SK-N-SH (cell line): ENCODE data around the gene NADSYN1.

Experiments
- CTCF ChIP-seq: fragments of 200-600 bp; sonication (generic); IDR thresholded peaks from 2 replicates; pipeline ENCODE4 v1.6.1; 2017; ENCODE audit warnings: antibody characterized with exemption, mild to moderate bottlenecking, moderate library complexity
- ELF1 ChIP-seq: IDR thresholded peaks from 2 replicates; pipeline ENCODE4 v1.4.0; 2012
- EP300 ChIP-seq, 2 experiments: IDR thresholded peaks; 2 replicates each; pipeline versions ENCODE4 v1.4.0 to v1.6.1; 2012; ENCODE audit warnings: borderline replicate concordance in 1 of 2, low read depth in 1 of 2, low read length in 1 of 2
- EZH2phosphoT487 ChIP-seq: fragments of 200-600 bp; sonication (generic); IDR thresholded peaks from 2 replicates; pipeline ENCODE4 v1.6.1; 2017; ENCODE audit warnings: low read depth, mixed run types, mild to moderate bottlenecking, antibody characterized with exemption, moderate library complexity, borderline replicate concordance
- GABPA ChIP-seq: IDR thresholded peaks from 2 replicates; pipeline ENCODE4 v1.4.0; 2012; ENCODE audit warnings: low read depth, mild to moderate bottlenecking
- JUND ChIP-seq: IDR thresholded peaks from 2 replicates; pipeline ENCODE4 v1.4.0; 2012
- MEF2A ChIP-seq: IDR thresholded peaks from 2 replicates; pipeline ENCODE4 v1.4.0; 2012; ENCODE audit warnings: low read depth, borderline replicate concordance
- MXI1 ChIP-seq: IDR thresholded peaks from 2 replicates; pipeline ENCODE4 v1.6.1; 2012; ENCODE audit warnings: mild to moderate bottlenecking, low read depth, low read length, improper control_type of control experiment
- POLR2AphosphoS5 ChIP-seq: IDR thresholded peaks from 2 replicates; pipeline ENCODE4 v1.6.1; 2012; ENCODE audit warnings: low read depth, low read length
- REST ChIP-seq: IDR thresholded peaks from 2 replicates; pipeline ENCODE4 v1.6.1; 2012; ENCODE audit warnings: mild to moderate bottlenecking, low read depth, low read length, moderate library complexity
- SMC3 ChIP-seq: IDR thresholded peaks from 2 replicates; pipeline ENCODE4 v1.6.1; 2012; ENCODE audit warnings: low read depth, low read length, improper control_type of control experiment
- ZBTB33 ChIP-seq: IDR thresholded peaks from 2 replicates; pipeline ENCODE4 v1.4.0; 2012; ENCODE audit warnings: low read depth, borderline replicate concordance

GRCh38 chr11:71435278-71435951 is 17.6 kb upstream of the NADSYN1 start:
- TF ChIP-seq CTCF = no peak
- TF ChIP-seq POLR2AphosphoS5 = no peak
- no peak for TF ChIP-seq SMC3
- TF ChIP-seq MEF2A = no peak
- no peak for TF ChIP-seq MXI1
- TF ChIP-seq ZBTB33 = no peak
- no peak for TF ChIP-seq ELF1
- no peak for TF ChIP-seq EZH2phosphoT487
- TF ChIP-seq REST = no peak
- TF ChIP-seq EP300 (IDR thresholded peaks at IDR 0.05; ENCODE audit: borderline replicate concordance in 1 of 2, low read depth in 1 of 2, low read length in 1 of 2) = no peak
- TF ChIP-seq JUND = no peak
- TF ChIP-seq GABPA = no peak
